Lower lobe of right lung (tissue), 2 donors: ENCODE data around the gene SNX24. TPM values are rescaled to one million over a fixed set of nuclear protein-coding genes. Genes with fewer than 3 reads are reported as not detected.

Experiments
- ATAC-seq, 2 donors: fragments of 200-7000 bp; cut with Tn5 transposase; one replicate each; pipeline ENCODE4 v1.9.1; 2020 to 2022; ENCODE audit warnings: mild to moderate bottlenecking in 2 of 2, moderate library complexity in 2 of 2
- DNase-seq: peaks from one replicate; pipeline ENCODE4 v3.0.0-alpha.2; 2020
- H3K27ac ChIP-seq: fragments of 200-600 bp; one replicate; pipeline ENCODE4 v1.8.0; 2022
- H3K27me3 ChIP-seq: fragments of 200-600 bp; one replicate; pipeline ENCODE4 v1.8.0; 2022; ENCODE audit warnings: low read depth
- H3K36me3 ChIP-seq: fragments of 200-600 bp; one replicate; pipeline ENCODE4 v1.8.0; 2022; ENCODE audit warnings: mild to moderate bottlenecking
- H3K4me1 ChIP-seq: fragments of 200-600 bp; one replicate; pipeline ENCODE4 v1.8.0; 2022
- H3K4me3 ChIP-seq: fragments of 200-600 bp; one replicate; pipeline ENCODE4 v1.8.0; 2022; ENCODE audit warnings: mild to moderate bottlenecking
- H3K9me3 ChIP-seq: fragments of 200-600 bp; one replicate; pipeline ENCODE4 v1.8.0; 2022
- CTCF ChIP-seq: fragments of 200-600 bp; IDR thresholded peaks from one replicate; pipeline ENCODE4 v1.8.0; 2022; ENCODE audit warnings: antibody characterized with exemption, mild to moderate bottlenecking
- intact Hi-C: fragments of 100-400 bp; cut with DNase I; formaldehyde crosslinking; loops from one replicate; pipeline ENCODE4 v1.11.0; 2022
- total RNA-seq: library from RNA; stranded (reverse); fragmentation: NEBNext Ultra II Directional; extraction: Animal tissue kit (Norgen Biotek cat#: 25700); gene quantifications from one replicate; pipeline ENCODE4 v1.2.1, GENCODE V29; 2021
- donor health status: DM: no; HTN: yes; CAD: no; lungs with severe emphysema.

The SNX24 gene
- total RNA-seq, 1 donor from 2014 or later, result 26.7 TPM

GRCh38 chr5:122880170-122880689 lies 34.8 kb downstream of the SNX24 start:
- Histone ChIP-seq H3K36me3 (no peaks in the 10 kb centered on the region), H3K4me1 (peaks cover 4% of the 10 kb centered on the region), H3K4me3 (no peak overlapping the region), H3K27me3 (no peaks in the 10 kb centered on the region), H3K27ac (no peak overlapping the region), H3K9me3 (no peaks in the 10 kb centered on the region)
- no peak for TF ChIP-seq CTCF
- ATAC-seq (no peak), DNase-seq (no peak)
- intact Hi-C loops, result no loop called here

GRCh38 chr5:122880749-122881148 lies 35.3 kb downstream of the SNX24 start:
- no peaks in the 10 kb centered on the region for H3K36me3 ChIP-seq
- H3K27ac ChIP-seq, result no peak overlapping the region
- no peak for TF ChIP-seq CTCF
- DNase-seq (no peak), ATAC-seq (no peak)
- no peaks in the 10 kb centered on the region for H3K9me3 ChIP-seq
- peaks cover 4% of the 10 kb centered on the region for H3K4me1 ChIP-seq
- H3K4me3 ChIP-seq, result no peak overlapping the region
- H3K27me3 ChIP-seq, result no peaks in the 10 kb centered on the region
- intact Hi-C loops, result no loop called here

GRCh38 chr5:122882831-122883230 lies 37.4 kb downstream of the SNX24 start:
- Histone ChIP-seq H3K36me3 (no peaks in the 10 kb centered on the region), H3K27ac (no peak overlapping the region), H3K27me3 (no peaks in the 10 kb centered on the region), H3K4me3 (no peak overlapping the region), H3K9me3 (no peaks in the 10 kb centered on the region), H3K4me1 (peaks cover 4% of the 10 kb centered on the region)
- TF ChIP-seq CTCF, result no peak
- ATAC-seq (peak in 1 of 2 donors; percentile 59), DNase-seq (no peak)
- intact Hi-C loops, result no loop called here

- ATAC-seq (no peak), DNase-seq (no peak)
- peaks cover 4% of the 10 kb centered on the region for H3K4me1 ChIP-seq
- no peak for TF ChIP-seq CTCF
- no peaks in the 10 kb centered on the region for H3K9me3 ChIP-seq
- intact Hi-C loops, result no loop called here
- H3K4me3 ChIP-seq, result no peak overlapping the region
- H3K36me3 ChIP-seq, result no peaks in the 10 kb centered on the region
- no peak overlapping the region for H3K27ac ChIP-seq
- no peaks in the 10 kb centered on the region for H3K27me3 ChIP-seq
These were observed 39.7 kb downstream of the SNX24 start for GRCh38 chr5:122885045-122885517.

- Histone ChIP-seq H3K9me3 (no peaks in the 10 kb centered on the region), H3K27me3 (no peaks in the 10 kb centered on the region), H3K4me1 (peaks cover 4% of the 10 kb centered on the region), H3K36me3 (no peaks in the 10 kb centered on the region), H3K4me3 (no peak overlapping the region), H3K27ac (no peak overlapping the region)
- ATAC-seq, result no peak
- no peak for DNase-seq
- intact Hi-C loops, result no loop called here
- TF ChIP-seq CTCF, result no peak
These were observed 40.5 kb downstream of the SNX24 start for GRCh38 chr5:122885891-122886290.

- no peak for TF ChIP-seq CTCF
- H3K4me3 ChIP-seq, result no peak overlapping the region
- DNase-seq (no peak), ATAC-seq (no peak)
- H3K36me3 ChIP-seq, result no peaks in the 10 kb centered on the region
- no peaks in the 10 kb centered on the region for H3K27me3 ChIP-seq
- H3K27ac ChIP-seq, result no peak overlapping the region
- H3K9me3 ChIP-seq, result no peaks in the 10 kb centered on the region
- no peaks in the 10 kb centered on the region for H3K4me1 ChIP-seq
- intact Hi-C loops, result no loop called here
These were observed 49.7 kb downstream of the SNX24 start for GRCh38 chr5:122895141-122895540.
